Transverse colon (tissue), 4 donors: ENCODE data around the gene BOC. TPM values are rescaled to one million over a fixed set of nuclear protein-coding genes. Genes with fewer than 3 reads are reported as not detected.

Source experiments
- DNase-seq: peaks from one replicate; pipeline ENCODE4 v3.0.0-alpha.2; 2019
- H3K27ac ChIP-seq, 4 donors: fragments of 200-600 bp; sonication (generic); 2 replicates each; pipeline ENCODE4 v1.5.1; 2016 to 2018; ENCODE audit warnings: inconsistent platforms in 4 of 4
- H3K27me3 ChIP-seq: fragments of 200-600 bp; sonication (generic); 2 replicates; pipeline ENCODE4 v1.5.1; 2017; ENCODE audit warnings: inconsistent platforms
- H3K36me3 ChIP-seq, 4 donors: fragments of 200-600 bp; sonication (generic); 2 replicates each; pipeline ENCODE4 v1.5.1; 2017 to 2019; ENCODE audit warnings: inconsistent platforms in 4 of 4
- H3K4me1 ChIP-seq, 4 donors: fragments of 200-600 bp; sonication (generic); 2 replicates each; pipeline ENCODE4 v1.5.1; 2017 to 2020; ENCODE audit warnings: inconsistent platforms in 4 of 4
- H3K4me3 ChIP-seq, 4 donors: fragments of 200-600 bp; sonication (generic); 1 replicate in 1 of 4; 2 replicates in 3 of 4; pipeline versions ENCODE4 v1.5.1 to v1.6.1; 2017 to 2019; ENCODE audit warnings: inconsistent platforms in 4 of 4
- H3K9me3 ChIP-seq, 2 donors: fragments of 200-600 bp; sonication (generic); 2 replicates each; pipeline ENCODE4 v1.5.1; 2017 to 2019; ENCODE audit warnings: inconsistent platforms in 2 of 2
- EP300 ChIP-seq: sonication (generic); formaldehyde crosslinking; IDR thresholded peaks from one replicate; pipeline ENCODE4 v1.6.1; 2017; ENCODE audit warnings: antibody characterized with exemption, low read depth
- POLR2A ChIP-seq: fragments of 450-650 bp; IDR thresholded peaks from one replicate; pipeline ENCODE4 v1.6.1; 2016; ENCODE audit warnings: antibody characterized with exemption, mild to moderate bottlenecking, moderate library complexity
- POLR2AphosphoS5 ChIP-seq, 3 donors: sonication (generic); formaldehyde crosslinking; IDR thresholded peaks; one replicate each; pipeline ENCODE4 v1.6.1; 2016; ENCODE audit warnings: antibody characterized with exemption in 3 of 3
- WGBS, 2 donors: methylation state at CpG; one replicate each; pipeline ENCODE4 v1.1.5; 2018; ENCODE audit warnings: low coverage in 1 of 2; 5-methylcytosine and 5-hydroxymethylcytosine counted together
- in situ Hi-C, 4 donors: fragments of 200-750 bp; cut with MboI; loops; one replicate each; pipeline versions ENCODE4 v1.15.0 to v1.15.1; 2017; ENCODE audit warnings: low sequenced_read_pairs in 3 of 4, low pct_ligation_motif_present in 1 of 4, low pct_unique_long_range_greater_than_20kb in 1 of 4
- intact Hi-C: fragments of 100-400 bp; cut with DNase I; formaldehyde crosslinking; loops from one replicate; pipeline ENCODE4 v1.15.1; 2023; ENCODE audit warnings: low total_unique reads
- total RNA-seq, 4 donors: library from RNA; depleted of rRNA; stranded (reverse); fragments of >200 nt; gene quantifications; one replicate each; pipeline ENCODE4 v1.1.0, GENCODE V29; 2016
- TF ChIP-seq, protein P1 (sequence below), 5 experiments: fragments of 200-600 bp in 3 of 5; fragments of 450-650 bp in 2 of 5; sonication (generic) in 3 of 5; IDR thresholded peaks; 1 replicate in 2 of 5; 2 replicates in 3 of 5; pipeline ENCODE4 v1.5.1; 2016 to 2017; ENCODE audit warnings: antibody characterized with exemption in 5 of 5, inconsistent platforms in 3 of 5, mild to moderate bottlenecking in 2 of 5, moderate library complexity in 1 of 5

The BOC gene
- total RNA-seq, 4 donors from 2014 or later, result 15.2 to 77.4 (median 45.4) TPM

- in situ Hi-C loops, result loop anchor here (5.0 to 25.0 kb wide), 4 partner anchors 152 to 650 kb away; partner anchors contain the start of gene CCDC80 (in 1 of the 4)
- DNase-seq, result no peak
Measured at GRCh38 chr3:113287111-113287802, 75.9 kb downstream of the BOC start.

DNA sequence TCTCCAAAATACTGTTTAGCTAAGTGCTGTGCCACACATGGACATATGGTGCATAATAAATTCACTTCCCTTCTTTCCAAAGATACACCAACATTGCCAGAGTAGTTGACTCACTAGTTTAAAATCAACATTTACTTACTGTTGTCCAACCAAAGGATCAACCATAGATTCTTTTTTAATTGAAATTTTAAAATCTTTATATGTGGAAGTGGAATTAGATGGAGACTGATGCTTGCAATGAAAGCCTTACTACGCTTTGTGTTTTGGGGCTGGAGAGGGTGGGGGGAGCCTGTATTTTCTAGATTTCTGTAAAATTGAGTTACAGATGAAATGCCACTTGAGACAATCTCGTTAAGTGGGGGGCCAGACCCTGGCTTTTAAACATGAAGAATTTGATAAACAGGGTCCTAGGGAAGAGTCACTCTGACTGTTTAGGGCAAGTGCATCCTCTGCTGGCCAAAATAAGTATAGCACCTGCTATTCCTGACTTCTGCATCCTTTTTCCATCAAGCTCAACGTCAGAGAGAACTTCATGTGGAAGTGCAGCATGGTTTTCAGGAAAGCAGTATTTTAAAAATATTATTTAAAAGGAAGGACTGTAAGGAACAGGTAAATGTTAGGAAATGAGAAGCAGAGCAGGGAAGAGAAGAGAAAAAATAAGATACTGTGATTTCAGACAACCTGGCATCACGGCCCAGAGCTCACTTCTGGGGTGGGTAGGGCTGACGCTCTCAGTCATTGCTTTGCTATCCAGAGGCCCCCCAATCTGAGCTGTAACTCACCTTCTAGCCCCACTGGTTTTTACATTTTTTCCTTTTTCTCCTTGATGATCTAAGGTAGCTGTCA is 76.7 kb downstream of the BOC start:
- Histone ChIP-seq H3K36me3 (no peaks in the 10 kb centered on the region), H3K4me1 (peaks cover 0 to 8% (median 3%) of the 10 kb centered on the region in 4 donors), H3K27me3 (no peaks in the 10 kb centered on the region), H3K4me3 (no peak overlapping the region), H3K9me3 (no peaks in the 10 kb centered on the region), H3K27ac (peak overlapping the region; percentile 13 to 72 (median 55))
- WGBS, 2 donors, result 52 to 55% methylated on average over 5 of the region's 5 CpGs
- DNase-seq, result peak; percentile 53
- TF ChIP-seq POLR2A, result no peak
- no peak for TF ChIP-seq EP300
- TF ChIP-seq, protein P1, sequence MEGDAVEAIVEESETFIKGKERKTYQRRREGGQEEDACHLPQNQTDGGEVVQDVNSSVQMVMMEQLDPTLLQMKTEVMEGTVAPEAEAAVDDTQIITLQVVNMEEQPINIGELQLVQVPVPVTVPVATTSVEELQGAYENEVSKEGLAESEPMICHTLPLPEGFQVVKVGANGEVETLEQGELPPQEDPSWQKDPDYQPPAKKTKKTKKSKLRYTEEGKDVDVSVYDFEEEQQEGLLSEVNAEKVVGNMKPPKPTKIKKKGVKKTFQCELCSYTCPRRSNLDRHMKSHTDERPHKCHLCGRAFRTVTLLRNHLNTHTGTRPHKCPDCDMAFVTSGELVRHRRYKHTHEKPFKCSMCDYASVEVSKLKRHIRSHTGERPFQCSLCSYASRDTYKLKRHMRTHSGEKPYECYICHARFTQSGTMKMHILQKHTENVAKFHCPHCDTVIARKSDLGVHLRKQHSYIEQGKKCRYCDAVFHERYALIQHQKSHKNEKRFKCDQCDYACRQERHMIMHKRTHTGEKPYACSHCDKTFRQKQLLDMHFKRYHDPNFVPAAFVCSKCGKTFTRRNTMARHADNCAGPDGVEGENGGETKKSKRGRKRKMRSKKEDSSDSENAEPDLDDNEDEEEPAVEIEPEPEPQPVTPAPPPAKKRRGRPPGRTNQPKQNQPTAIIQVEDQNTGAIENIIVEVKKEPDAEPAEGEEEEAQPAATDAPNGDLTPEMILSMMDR (IDR thresholded peaks at IDR 0.05), result peak; percentile 97 to 100 (median 99)
- no peak for TF ChIP-seq POLR2AphosphoS5 (IDR thresholded peaks at IDR 0.05)
- intact Hi-C loops (loop anchor here (2.0 to 10.0 kb wide), 4 partner anchors 76 to 337 kb away; partner anchors contain the start of gene BOC), in situ Hi-C loops (loop anchor here (5.0 to 25.0 kb wide), 4 partner anchors 153 to 651 kb away; partner anchors contain the start of gene CCDC80 (in 1 of the 4))

More at GRCh38 chr3:113287111-113287802, 75.9 kb downstream of the BOC start:
- 65 to 75% methylated on average over 5 to 10 of the region's 10 CpGs for WGBS, 2 donors
- no peaks in the 10 kb centered on the region for H3K9me3 ChIP-seq
- no peaks in the 10 kb centered on the region for H3K36me3 ChIP-seq
- H3K27me3 ChIP-seq, result no peaks in the 10 kb centered on the region
- peaks cover 0 to 8% (median 3%) of the 10 kb centered on the region in 4 donors for H3K4me1 ChIP-seq
- TF ChIP-seq, protein P1 (IDR thresholded peaks at IDR 0.05), result no peak
- TF ChIP-seq POLR2A (no peak), EP300 (no peak), POLR2AphosphoS5 (IDR thresholded peaks at IDR 0.05) (no peak)
- intact Hi-C loops, result loop anchor here (5.0 to 10.0 kb wide), 3 partner anchors 75 to 338 kb away; partner anchors contain the start of gene BOC
- no peak overlapping the region for H3K4me3 ChIP-seq
- peak overlapping the region; percentile 13 to 72 (median 55) for H3K27ac ChIP-seq

DNA sequence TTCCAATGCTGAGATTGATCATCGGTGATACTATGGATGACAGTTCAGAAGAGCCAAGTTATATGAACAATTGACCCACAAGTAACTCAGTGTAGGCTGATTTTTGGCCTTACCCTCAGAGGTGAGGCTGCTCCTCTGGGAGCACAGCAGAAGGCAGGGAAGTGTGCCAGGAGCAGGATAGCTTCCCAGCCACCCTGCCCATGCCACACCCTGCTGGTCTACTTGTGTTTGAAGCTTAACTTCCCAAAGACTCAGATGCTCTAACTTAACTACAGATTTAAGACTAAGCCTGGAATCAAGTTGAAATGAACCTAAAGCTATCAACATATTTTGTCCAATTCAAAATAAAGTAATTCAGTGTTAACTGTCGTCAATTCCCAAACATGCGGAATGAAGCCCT is 77.5 kb downstream of the BOC start:
- intact Hi-C loops (loop anchor here (2.0 to 10.0 kb wide), 4 partner anchors 77 to 336 kb away; partner anchors contain the start of gene BOC), in situ Hi-C loops (loop anchor here (5.0 to 25.0 kb wide), 4 partner anchors 154 to 652 kb away; partner anchors contain the start of gene CCDC80 (in 1 of the 4))
- whole genome bisulfite sequencing, 2 donors, result 96 to 100% methylated on average over 1 to 3 of the region's 3 CpGs
- no peak overlapping the region for H3K4me3 ChIP-seq
- no peaks in the 10 kb centered on the region for H3K36me3 ChIP-seq
- DNase-seq, result no peak
- no peak for TF ChIP-seq POLR2AphosphoS5 (IDR thresholded peaks at IDR 0.05)
- TF ChIP-seq, protein P1 (IDR thresholded peaks at IDR 0.05), result no peak
- H3K27me3 ChIP-seq, result no peaks in the 10 kb centered on the region
- H3K4me1 ChIP-seq, result peaks cover 0 to 8% (median 3%) of the 10 kb centered on the region in 4 donors
- peak overlapping the region in 1 of 4 donors; percentile 6 for H3K27ac ChIP-seq
- H3K9me3 ChIP-seq, result no peaks in the 10 kb centered on the region

DNA sequence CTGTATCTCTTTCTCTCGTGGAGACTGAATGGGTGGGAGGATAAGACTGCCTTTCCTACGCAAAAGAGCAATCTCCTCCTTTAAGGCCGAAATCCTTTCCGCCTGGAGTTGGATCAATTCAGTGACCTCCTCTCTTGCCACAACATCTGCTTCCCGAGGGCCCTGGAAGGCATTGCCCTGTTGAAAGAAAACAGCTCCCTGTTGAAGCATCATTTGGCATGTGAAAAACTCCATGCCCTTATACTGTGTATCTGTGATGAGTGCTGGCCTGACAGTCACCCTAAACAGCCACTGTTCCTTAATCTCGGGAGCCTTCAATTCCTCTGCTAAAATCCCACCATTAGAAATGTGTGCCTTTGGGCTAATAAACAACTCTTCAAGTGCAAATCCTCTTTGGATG is 80.2 kb downstream of the BOC start:
- no peak for DNase-seq
- Histone ChIP-seq H3K9me3 (no peaks in the 10 kb centered on the region), H3K27me3 (no peaks in the 10 kb centered on the region), H3K4me1 (peaks cover 0 to 8% (median 3%) of the 10 kb centered on the region in 4 donors), H3K27ac (peak overlapping the region in 3 of 4 donors; percentile 42 to 59 (median 45)), H3K36me3 (no peaks in the 10 kb centered on the region), H3K4me3 (no peak overlapping the region)
- in situ Hi-C loops (loop anchor here in 3 of 4 donors (5.0 to 25.0 kb wide), 4 partner anchors 157 to 654 kb away; partner anchors contain the start of gene CCDC80 (in 1 of the 3)), intact Hi-C loops (no loop called here)
- WGBS, 2 donors, result 71 to 87% methylated on average over 4 to 6 of the region's 6 CpGs
- TF ChIP-seq POLR2A, result no peak
- TF ChIP-seq POLR2AphosphoS5 (IDR thresholded peaks at IDR 0.05), result peak in 2 of 3 donors; percentile 49 to 61
